ENCODE results near the gene PLCXD3.

PLCXD3 gene

DNA sequence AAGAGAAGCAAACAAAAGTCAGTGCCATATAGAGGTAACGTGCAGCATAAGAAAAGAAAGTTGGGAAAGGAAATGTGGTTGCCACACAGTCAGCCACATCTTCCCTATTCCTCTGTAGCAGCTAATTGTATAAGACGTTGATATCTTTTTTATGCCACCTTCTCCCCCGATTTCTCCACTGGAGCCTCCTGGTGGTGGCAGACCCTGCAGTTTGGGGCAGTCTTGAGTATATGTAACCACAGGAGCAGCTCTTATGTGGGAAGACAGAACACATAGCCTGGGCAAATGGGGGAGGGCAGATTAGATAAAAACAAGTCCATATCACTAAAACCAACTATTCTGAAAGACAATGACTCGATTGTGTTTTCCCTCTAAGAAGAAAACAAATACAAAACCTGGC lies 99.7 kb downstream of the PLCXD3 start:
- no peak for DNase-seq

DNA sequence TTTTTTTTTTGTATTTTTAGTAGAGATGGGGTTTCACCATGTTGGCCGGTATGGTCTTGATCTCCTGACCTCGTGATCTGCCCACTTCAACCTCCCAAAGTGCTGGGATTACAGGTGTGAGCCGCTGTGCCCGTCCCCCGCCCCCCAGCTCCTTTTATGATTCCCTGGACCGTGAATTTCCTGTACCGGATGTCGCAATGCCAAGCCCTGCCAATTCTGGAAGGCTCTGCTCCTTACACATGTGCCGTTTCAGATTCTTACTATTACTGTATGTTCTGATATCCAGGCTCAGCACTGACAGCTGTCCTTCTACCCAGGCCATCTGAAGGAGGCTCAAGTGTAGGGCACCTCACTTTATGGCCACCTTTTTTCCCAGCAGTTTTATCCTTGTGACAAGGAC lies 100.1 kb downstream of the PLCXD3 start:
- DNase-seq: no peak

DNA sequence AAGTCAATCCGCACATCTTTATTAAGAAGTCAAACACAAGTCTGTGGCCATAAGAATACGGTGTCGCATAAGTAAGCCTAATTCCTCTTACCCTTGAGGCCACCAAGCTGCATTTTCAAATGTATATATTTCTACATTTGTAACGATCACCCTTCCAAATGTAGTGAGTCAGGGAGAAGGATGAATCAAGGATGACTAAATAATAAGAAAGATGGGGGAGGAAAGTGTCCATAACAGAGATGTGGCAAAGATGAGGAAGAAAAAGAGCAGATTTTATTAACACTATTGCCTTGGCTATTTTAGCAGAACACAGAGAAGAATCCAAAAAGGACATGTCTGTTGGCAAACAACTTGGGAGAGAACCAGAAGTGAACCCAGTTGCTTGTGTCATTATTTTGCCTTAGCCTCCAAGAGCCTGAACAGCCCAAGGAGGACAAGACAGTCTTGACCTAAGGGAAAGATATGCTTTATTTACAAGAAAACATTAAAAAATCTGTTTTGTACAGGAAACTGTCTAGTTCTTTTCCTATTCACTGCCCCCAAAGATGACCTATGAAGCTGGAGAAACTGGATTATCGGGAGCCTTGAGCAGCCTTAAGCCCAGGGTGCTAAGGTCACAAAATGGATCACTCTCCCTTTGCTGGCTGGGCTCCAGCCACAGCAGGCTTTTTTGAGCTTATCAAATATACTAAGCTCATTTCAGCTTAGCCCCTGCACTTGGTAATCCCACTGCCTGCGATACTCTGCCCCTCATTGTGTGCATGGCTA lies 101.5 kb downstream of the PLCXD3 start:
- no peak for DNase-seq

DNA sequence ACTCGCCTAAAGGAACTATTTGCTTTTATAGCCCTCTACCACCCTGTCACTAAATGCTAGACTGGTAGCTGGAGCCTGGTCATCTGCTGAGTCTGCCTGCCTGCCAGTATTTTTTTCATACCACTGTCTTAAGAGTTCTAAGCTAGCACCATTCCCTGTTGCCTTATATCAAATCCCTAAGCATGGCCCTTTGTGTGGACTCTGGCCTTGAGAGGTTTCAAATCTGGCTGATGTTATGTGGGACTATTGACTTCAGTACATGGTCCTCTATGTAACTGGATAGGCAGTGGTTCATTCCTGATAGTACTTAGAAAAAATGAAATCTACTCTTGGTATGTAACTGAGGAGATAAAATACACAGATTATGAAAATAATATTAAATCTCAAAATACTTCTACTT lies 103.5 kb downstream of the PLCXD3 start:
- DNase-seq: no peak

DNA sequence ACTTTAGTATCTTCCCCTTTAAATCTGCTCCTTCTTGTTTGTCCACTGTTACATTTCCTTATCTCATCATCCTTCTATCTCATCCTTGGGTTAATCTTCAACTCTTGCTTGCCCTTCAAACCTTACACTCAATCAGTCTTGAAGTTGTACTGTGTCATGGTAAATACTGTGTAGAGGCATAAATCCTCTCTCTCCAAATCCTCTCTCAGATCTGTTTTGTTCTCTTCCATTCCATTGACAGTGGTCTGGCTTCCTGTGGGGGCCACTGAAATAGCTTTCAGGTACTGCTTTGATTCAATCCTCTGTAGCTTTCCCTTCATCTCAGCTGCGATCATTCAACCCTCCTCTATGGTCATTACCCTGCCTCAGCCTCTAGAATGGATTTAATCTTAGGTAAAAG lies 104.0 kb downstream of the PLCXD3 start:
- no peak for DNase-seq

DNA sequence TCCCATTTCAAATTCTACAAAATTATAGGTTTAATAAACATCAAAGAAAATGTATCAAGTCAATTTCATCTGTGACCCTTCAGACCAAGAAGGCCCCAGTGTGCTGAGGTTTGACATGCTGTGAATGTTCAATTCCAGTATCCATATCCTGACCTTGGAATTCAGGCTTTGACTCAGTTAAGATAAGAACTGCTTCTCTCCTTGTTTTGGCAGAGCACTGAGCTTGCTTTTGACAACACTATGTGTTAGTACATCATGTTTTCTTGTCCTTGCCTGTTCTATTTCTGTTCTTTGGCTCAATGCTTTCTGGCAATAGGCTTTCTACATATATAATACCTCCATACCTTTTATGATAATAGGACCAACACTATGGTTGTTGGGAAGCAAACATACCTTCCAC lies 105.6 kb downstream of the PLCXD3 start:
- DNase-seq: no peak

DNA sequence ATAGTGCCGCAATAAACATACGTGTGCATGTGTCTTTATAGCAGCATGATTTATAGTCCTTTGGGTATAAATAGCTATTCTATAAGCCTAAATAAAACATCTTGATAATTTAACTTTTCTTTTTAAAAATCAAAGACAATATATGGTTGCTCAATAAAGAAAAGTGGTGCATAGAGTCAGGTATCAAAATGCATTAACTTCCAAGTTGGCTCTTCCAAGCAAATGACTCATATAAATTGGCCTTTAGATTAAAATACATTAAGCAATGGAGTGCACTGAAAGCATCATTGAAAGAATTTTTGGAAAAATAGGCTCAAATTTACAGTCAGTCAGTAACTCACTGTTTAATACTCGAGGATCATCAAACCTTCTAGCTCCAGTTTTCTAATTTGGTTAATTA lies 106.6 kb downstream of the PLCXD3 start:
- no peak for DNase-seq

DNA sequence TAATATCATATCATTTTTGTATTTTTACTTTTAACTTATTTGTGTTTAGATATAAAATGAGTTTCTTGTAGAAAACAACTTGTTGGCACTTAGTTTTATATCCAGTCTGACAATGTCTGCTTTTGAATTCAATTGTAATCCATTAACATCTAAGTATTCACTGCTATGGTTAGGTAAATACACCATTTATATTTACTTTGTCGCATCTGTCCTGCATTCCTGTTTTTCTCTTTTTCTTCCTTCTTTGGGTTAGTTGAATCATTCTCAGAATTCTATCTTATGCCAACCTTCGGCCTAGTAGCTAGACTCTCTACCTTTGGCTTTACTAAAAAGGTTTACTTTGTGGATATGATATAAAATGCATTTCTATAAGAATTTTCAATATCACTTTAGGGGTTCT lies 107.6 kb downstream of the PLCXD3 start:
- DNase-seq: no peak

DNA sequence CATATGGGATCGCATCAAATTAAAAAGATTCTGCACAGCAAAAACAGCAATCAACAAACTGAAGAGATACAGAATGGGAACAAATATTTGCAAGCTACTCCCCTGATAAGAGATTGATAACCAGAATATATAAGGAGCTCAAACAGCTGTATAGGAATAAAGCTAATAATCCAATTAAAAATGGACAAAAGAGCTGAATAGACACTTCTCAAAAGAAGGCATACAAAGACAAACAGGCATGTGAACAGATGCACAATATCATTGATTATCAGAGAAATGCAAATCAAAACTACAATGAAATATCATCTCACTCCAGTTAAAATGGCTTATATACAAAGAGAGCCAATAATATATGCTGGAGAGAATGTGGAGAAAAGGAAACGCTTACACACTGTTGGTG lies 110.6 kb downstream of the PLCXD3 start:
- no peak for DNase-seq

DNA sequence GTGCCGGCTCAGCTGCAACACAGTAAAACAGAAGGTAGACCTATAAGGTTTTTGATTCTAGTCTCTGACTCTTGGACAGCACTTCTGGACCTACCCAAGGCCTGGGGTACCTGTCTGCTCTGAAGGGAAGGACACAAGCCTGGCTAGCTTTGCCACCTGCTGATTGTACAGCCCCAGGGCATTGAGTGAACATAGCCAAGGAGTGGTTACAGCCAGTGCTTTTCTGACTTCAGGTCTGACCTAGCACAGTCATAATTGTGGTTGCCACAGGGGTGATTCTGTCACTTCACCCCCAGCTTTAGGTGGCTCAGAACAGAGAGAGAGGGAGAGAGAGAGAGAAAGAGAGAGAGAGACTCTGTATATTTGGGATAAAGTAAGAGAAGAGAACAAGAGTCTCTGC lies 118.4 kb downstream of the PLCXD3 start:
- no peak for DNase-seq

DNA sequence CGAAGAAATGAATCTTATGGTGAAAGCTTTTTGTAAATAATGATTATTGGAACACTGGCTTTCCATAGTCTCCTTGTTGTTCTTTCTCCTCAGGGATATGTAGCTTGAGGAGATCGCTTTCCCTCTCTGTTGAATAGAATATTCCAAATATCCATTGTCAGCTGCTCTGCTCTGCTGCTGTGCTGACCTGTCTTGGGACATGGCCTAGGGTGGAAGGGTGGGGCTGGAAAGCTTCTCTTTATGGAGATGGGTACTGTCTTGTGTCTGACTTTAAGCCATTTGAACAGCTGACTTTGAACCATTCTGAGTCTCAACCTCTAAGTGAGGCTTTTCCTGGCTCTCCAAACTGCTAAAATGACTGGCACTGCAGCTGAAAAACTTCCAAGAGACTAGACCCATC lies 135.8 kb downstream of the PLCXD3 start:
- DNase-seq: no peak

DNA sequence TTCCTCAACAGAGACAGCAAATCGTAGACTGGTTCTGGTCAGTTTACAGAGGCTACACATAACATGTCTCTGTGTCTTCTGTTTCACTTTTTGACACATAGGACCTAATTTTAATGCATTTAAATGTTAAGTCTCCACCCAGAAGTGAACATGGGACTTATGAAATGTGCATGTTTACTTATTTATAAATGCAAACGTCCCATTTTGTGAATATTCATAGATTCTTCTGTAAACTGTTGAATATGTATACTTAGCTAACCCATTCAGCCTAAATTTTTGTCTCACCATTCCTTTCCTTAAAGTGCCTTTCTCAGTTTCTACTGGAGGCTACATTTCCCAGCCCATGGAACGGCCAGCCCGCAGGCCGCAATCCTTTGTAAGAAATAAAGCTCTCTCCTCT lies 137.2 kb downstream of the PLCXD3 start:
- DNase-seq: no peak

DNA sequence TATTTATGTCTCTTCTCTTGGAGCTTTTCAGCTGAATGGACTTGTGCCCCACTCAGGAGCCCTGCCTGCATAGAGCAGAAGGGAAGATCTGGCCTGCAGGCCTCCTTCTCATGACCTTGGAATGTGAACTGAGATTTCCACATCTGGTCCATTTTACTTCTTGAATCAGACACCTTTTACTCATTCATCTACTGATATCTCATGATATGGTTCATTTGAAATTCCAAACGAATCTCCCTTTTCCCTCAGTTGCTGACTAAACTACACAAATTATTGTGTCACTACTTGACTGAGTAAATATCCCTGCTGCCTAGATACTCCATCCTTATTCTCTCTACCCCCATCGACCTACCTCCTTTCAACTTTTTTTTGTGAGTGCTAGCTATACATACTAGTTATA lies 138.7 kb downstream of the PLCXD3 start:
- DNase-seq: no peak

DNA sequence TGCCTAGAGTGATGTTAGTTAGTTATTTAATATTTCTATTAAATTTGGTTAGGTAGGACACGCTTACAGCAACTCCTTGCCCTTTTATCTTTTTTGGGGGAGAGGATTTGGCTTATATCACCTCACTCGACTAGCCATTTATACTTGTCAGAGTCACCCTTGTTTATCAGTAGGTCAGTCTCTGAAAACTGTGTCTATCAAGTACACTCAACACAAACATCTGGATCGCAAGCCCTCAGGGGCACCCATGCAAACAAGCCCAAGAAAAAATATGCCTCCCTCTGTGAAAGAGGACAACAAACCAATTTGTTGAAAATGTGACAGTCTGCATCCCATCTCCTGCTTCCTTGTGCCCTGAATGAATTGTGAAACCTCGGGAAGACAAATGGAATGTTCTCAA lies 139.9 kb downstream of the PLCXD3 start:
- no peak for DNase-seq

DNA sequence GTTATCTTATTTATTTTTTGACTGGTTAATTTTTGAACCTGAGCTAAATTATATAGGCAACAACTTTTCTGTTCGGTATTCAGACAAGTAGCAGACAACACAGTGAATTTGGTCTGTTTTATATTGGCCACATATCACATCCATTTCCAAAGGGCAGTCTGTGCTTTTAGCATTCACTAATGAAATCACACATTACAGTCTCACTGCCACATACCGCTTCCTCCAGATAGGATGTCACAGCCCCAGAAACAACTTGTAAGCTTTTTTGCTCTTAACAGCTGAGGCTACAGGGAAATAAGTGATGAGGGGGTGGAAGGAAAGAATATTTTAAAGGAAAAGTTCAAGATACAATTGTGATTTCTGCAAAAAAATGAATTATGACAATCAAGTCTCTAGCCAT lies 140.6 kb downstream of the PLCXD3 start:
- no peak for DNase-seq

DNA sequence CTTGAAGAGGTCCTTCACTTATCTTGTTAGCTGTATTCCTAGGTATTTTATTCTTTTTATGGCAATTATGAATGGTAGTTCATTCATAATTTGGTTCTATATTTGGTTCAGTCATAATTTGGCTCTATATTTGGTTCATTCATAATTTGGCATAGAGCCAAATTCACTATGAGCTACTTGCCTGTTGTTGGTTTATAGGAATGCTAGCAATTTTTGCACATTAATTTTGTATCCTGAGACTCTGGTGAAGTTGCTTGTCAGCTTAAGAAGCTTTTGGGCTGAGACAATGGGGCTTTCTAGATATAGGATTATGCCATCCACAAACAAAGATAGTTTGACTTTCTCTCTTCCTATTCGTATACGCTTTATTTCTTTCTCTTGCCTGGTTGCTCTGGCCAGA lies 142.2 kb downstream of the PLCXD3 start:
- DNase-seq: no peak

DNA sequence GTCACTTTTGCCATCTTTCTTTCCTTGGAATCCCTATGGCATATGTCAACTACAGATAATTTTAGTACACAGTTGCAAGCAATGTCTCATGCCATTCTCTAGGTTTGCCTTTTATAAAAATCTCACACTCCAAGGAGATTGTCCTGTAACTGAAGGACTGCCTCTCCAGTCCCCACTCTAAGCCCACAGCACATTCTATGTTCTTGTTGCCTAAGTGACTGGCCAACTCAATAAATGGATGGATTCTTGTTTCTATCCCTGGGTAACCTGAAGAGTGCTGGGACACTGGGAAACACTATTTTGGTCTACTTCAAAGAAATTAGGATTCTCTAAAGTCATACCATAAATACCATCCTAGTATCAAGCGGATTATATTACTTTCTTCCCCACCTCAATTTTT lies 145.0 kb downstream of the PLCXD3 start:
- DNase-seq: no peak

DNA sequence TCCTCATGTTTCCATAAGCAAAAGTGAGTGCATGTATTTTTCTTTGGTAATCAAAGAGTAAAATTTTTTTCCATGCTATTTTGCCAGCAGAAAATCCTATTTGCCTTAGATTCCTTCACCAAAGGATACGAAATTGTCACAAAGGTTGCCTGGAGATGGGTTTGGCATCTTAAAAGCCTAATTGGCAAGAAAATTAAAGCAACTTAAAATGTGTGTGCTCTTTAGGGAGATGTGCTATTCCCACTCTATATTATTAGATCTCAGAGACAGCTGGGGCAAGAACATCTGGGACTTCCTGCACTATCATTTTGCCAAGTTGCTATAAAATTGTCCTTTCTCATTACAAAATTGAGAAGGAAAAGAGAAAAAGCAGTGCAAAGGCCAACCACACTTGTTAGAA lies 146.1 kb downstream of the PLCXD3 start:
- DNase-seq: no peak

DNA sequence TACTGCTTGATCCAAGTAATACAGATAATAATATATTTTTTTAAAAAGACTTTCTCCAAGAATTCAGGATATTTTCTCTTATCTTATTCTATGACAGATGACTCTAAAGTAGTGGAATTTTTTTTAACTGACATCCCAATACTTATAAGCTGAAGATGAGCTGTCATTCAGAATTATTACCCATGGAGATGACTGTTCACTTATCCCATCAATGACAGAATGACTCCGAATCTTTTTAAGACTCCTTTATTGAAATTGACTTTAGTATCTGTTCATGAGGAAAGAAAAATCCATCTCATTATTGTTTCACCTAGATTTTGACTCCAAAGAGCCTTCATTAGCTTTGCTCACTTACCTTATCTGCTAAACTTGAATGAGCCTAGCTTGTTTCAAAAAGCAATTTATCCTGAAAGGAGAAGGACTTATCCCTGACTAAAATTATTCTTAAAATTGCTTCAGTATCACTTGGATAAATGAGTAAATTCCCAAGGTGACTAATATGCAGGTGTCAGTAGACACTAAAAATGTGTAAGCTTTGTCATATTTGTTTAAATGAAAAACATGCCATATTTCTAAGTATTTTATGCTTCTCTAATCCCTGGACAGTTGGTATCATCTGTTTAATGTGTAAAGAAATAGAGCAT lies 146.9 kb downstream of the PLCXD3 start:
- no peak for DNase-seq

DNA sequence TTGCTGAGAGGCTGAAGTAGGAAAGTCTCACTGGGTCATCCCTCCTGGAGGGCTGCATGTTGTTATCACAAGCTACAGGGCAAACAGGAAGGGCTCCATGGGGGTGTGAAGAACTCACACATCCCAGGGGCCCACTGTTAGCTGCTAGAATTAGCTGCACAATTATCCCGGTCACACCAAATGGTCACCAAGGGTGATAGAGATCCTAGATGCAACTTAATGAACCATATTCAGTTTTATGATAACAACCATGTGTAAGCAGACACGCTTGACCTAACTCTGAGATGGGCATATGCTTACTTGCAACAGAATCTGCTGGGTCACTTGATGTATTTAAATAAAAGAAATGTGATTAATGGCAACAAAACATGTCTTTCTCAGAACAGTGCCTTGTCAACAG lies 153.6 kb downstream of the PLCXD3 start:
- DNase-seq: no peak

DNA sequence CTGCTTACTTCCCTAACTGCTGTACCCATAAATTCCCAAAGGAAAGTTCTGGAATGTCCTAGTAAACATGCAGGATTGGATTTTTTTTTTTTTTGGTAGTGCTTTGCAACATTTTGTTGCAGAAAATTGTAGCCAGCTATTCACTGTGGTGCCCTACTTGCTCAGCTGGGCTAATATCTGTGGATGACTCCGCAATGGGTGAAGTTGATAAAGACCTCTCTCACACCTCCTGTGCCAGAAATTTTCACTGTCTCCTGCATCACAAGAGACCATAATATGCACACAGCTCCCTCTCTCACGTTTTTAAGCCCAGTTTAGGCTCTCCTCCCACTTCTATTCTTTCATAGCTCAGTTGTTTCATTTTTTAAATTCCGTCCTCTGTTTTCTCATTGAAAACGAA lies 160.6 kb downstream of the PLCXD3 start:
- no peak for DNase-seq

DNA sequence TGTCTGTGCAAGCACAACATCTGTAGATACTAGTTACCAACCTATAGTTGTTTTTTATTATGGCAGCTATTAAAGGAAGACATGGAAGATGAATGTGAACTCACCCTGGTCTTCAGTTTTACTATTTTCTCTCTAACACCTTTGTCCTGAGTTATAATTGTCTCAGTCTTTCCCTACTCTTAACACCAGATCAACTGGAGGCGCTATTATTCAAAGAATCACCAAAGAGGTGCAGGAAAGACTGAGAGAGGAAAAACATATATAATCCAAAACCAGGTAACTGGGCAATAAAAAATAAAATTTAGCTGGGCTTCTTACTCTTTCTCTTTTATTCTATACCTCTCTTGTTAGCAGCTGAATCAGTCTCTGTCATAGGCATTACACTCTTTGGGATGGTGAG lies 162.8 kb downstream of the PLCXD3 start:
- DNase-seq: no peak

DNA sequence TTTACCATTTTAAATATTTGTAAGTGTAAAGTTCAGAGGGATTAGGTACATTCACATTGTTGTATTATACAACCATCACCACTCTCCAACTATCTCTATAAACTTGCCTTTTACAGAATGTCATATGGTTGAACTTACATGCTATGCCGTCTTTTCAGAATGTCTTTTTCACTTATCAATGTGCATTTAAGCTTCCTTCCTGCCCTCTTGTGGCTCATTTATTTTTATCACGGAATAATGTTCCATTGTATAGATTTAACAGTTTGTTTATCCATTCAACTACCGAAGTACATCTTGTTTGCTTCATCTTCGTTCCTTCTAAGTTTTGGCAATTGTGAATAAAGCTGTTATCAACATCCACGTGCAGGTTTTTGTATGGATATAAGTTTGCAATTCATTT lies 163.8 kb downstream of the PLCXD3 start:
- DNase-seq: no peak

DNA sequence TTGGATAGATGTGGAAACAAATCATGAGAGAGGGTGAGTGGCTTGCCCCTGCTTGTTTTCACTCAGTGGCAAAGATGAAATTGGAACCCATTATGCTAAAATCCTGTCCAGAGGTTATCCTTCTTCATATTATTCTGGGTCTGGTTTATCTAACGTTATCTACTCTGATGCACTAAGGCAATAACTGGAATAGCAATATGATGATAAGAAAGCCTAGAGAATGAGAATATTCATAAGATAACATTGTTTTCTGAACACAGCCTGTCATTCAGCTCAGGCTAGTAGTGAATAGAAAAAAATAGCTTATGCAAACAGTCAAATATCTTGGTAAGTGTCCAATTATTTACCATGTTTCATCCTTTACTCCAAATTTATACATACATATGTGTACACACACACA lies 165.1 kb downstream of the PLCXD3 start:
- no peak for DNase-seq

DNA sequence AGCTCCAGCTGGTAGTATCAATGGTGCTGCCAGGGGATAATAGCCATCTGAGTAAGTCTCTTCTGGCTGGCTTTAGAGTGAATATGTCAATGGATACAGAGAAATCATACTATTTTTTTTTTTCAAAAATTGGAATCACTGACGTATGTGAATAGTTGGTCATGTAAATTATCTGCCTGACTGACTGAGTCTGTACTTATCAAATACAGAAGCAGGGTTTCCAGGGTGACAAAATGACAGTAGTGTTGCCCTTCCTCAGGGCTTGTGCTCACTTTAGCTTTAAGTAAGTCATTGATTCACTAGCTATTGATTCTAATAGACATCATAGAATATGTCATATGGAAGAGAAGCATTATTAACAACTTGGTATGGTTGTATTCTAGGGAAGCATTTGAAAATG lies 171.1 kb downstream of the PLCXD3 start:
- no peak for DNase-seq
